HFFc6 (cell line): ENCODE results near the gene RABGAP1L. TPM values are rescaled to one million over a fixed set of nuclear protein-coding genes. Genes with fewer than 3 reads are reported as not detected.
"Not testable (repeated sequence)": the region's sequence is repeated elsewhere in the genome, so short reads cannot be mapped to it uniquely, and the experiment has no call there.

Experiments
- DNase-seq: peaks from one replicate; pipeline ENCODE4 v3.0.0-alpha.2; 2018
- H3K27ac Mint-ChIP-seq: 2 replicates; pipeline ENCODE4 v1.8.0; 2020; ENCODE audit warnings: mild to moderate bottlenecking, mixed read lengths
- H3K27me3 Mint-ChIP-seq: 2 replicates; pipeline ENCODE4 v1.8.0; 2021; ENCODE audit warnings: mild to moderate bottlenecking, moderate library complexity, mixed read lengths; ENCODE audit not compliant: insufficient read depth
- H3K36me3 Mint-ChIP-seq: 2 replicates; pipeline ENCODE4 v1.8.0; 2021; ENCODE audit warnings: low read depth, mixed read lengths
- H3K4me1 Mint-ChIP-seq: 2 replicates; pipeline ENCODE4 v1.8.0; 2020; ENCODE audit warnings: low read depth, mixed read lengths
- H3K4me3 Mint-ChIP-seq: 2 replicates; pipeline ENCODE4 v1.8.0; 2020; ENCODE audit warnings: mild to moderate bottlenecking, moderate library complexity, mixed read lengths
- H3K9me3 Mint-ChIP-seq: 2 replicates; pipeline ENCODE4 v1.8.0; 2020; ENCODE audit warnings: mild to moderate bottlenecking, mixed read lengths
- CTCF ChIP-seq: fragments of 200-600 bp; sonication (generic); IDR thresholded peaks from 2 replicates; pipeline ENCODE4 v1.5.0; 2021; ENCODE audit warnings: antibody characterized with exemption, mild to moderate bottlenecking
- total RNA-seq, 6 experiments: library from RNA; stranded (reverse); fragmentation: NEBNext Ultra II Directional; extraction: Animal tissue kit (Norgen Biotek cat#: 25700); gene quantifications; 2 replicates in 1 of 6; 3 replicates in 5 of 6; pipeline ENCODE4 v1.2.3, GENCODE V29; 2021

Gene RABGAP1L
- total RNA-seq, 6 experiments from 2014 or later = 14.5 to 16.9 (median 16.0) TPM

DNA sequence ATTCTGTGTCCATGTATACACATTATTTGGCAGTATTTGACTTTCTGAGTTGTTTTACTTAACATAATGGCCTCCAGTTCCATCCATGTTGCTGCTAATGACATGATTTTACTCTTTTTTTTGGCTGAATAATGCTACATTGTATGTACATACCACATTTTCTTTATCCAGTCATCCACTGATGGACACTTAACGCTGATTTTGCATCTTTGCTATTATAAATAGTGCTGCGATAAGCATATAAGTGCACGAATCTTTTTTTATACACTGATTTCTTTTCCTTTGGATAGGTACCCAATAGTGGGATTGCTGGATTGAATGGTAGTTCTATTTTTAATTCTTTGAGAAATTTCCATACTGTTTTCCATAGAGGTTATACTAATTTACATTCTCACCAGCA, 544.0 kb downstream of the RABGAP1L start:
- Mint-ChIP-seq H3K27me3 (no peaks in the 10 kb centered on the region), H3K36me3 (no peaks in the 10 kb centered on the region), H3K9me3 (no peaks in the 10 kb centered on the region), H3K4me1 (no peaks in the 10 kb centered on the region), H3K4me3 (no peak overlapping the region), H3K27ac (no peak overlapping the region)
- no peak for TF ChIP-seq CTCF
- no peak for DNase-seq

DNA sequence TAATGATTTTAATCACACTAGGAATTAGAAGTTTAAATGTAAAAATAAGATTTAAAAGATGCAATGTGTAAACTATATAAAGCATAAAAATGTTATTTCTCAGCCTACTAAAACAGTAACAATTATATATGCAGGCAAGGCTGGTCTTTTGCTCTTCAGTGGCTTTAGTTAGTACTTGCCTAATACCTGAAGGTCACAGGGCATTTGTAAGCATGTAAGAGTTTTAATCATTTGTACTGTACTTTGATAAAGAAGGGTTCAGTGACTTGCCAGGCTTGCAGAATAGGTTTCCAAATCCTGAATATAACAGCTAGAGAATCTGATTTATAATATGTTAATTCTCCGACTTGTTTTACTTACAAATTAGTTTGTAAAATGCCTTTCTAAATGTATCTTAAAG, 545.0 kb downstream of the RABGAP1L start:
- no peaks in the 10 kb centered on the region for H3K4me1 Mint-ChIP-seq
- H3K27me3 Mint-ChIP-seq = no peaks in the 10 kb centered on the region
- H3K27ac Mint-ChIP-seq = no peak overlapping the region
- no peak for TF ChIP-seq CTCF
- H3K9me3 Mint-ChIP-seq = no peaks in the 10 kb centered on the region
- DNase-seq = no peak
- no peak overlapping the region for H3K4me3 Mint-ChIP-seq
- H3K36me3 Mint-ChIP-seq = no peaks in the 10 kb centered on the region

- Mint-ChIP-seq H3K36me3 (0 out of 2 replicates have a peak, but pooled peaks cover 7% of the 10 kb centered on the region), H3K27ac (no peak overlapping the region), H3K27me3 (no peaks in the 10 kb centered on the region), H3K4me1 (no peaks in the 10 kb centered on the region), H3K9me3 (peaks cover 15% of the 10 kb centered on the region; the same call in 1 of the 2 replicates), H3K4me3 (no peak overlapping the region)
- TF ChIP-seq CTCF = no peak
- DNase-seq = no peak
Observed at GRCh38 chr1:174710868-174711845, 551.8 kb downstream of the RABGAP1L start.

GRCh38 chr1:174711848-174712247, 552.5 kb downstream of the RABGAP1L start:
- peaks cover 15% of the 10 kb centered on the region; the same call in 1 of the 2 replicates for H3K9me3 Mint-ChIP-seq
- H3K36me3 Mint-ChIP-seq, H3K4me1 Mint-ChIP-seq, DNase-seq, H3K27me3 Mint-ChIP-seq, H3K27ac Mint-ChIP-seq, H3K4me3 Mint-ChIP-seq: not testable (repeated sequence)

GRCh38 chr1:174712541-174712940, 553.2 kb downstream of the RABGAP1L start:
- Mint-ChIP-seq H3K36me3 (0 out of 2 replicates have a peak, but pooled peaks cover 7% of the 10 kb centered on the region), H3K9me3 (peaks cover 15% of the 10 kb centered on the region; the same call in 1 of the 2 replicates), H3K27ac (no peak overlapping the region), H3K4me3 (no peak overlapping the region), H3K4me1 (no peaks in the 10 kb centered on the region), H3K27me3 (no peaks in the 10 kb centered on the region)
- no peak for DNase-seq
- TF ChIP-seq CTCF = no peak

GRCh38 chr1:174713796-174714195, 554.5 kb downstream of the RABGAP1L start:
- Mint-ChIP-seq H3K27me3 (no peaks in the 10 kb centered on the region), H3K27ac (no peak overlapping the region), H3K36me3 (0 out of 2 replicates have a peak, but pooled peaks cover 7% of the 10 kb centered on the region), H3K4me3 (no peak overlapping the region), H3K4me1 (no peaks in the 10 kb centered on the region), H3K9me3 (peaks cover 15% of the 10 kb centered on the region; the same call in 1 of the 2 replicates)
- DNase-seq = no peak
- TF ChIP-seq CTCF = no peak
